Thyroid gland (tissue), 4 donors: ENCODE measurements around the gene ADAM12.

ENCODE experiments used
- POLR2A ChIP-seq, 2 donors: fragments of 450-650 bp; IDR thresholded peaks; one replicate each; pipeline ENCODE4 v1.6.1; 2017; ENCODE audit warnings: antibody characterized with exemption in 2 of 2, mild to moderate bottlenecking in 2 of 2, moderate library complexity in 1 of 2
- TF ChIP-seq, protein P1 (sequence below), 6 experiments: fragments of 200-600 bp in 3 of 6; fragments of 450-650 bp in 3 of 6; sonication (generic) in 3 of 6; IDR thresholded peaks; one replicate each; pipeline ENCODE4 v1.5.1; 2016 to 2019; ENCODE audit warnings: antibody characterized with exemption in 6 of 6, mild to moderate bottlenecking in 2 of 6, inconsistent platforms in 1 of 6, moderate library complexity in 1 of 6

DNA sequence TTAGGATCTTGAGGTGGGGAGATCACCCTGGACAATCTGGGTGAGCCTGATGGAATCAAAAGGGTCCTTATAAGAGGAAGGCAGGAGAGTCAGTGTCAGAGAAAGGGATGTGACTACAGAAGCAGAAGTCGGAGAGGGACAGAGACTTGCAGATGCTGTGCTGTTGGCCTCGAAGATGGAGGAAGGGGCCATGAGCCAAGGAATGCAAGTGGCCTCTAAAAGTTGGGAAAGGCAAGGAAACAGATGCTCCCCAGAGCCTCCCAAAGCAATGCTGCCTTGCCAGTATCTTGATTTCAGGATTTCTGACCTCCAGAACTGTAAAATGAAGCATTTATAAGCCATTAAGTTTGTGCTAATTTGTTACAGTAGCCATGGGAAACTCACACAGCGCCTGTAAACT, 326.8 kb downstream of the ADAM12 start:
- TF ChIP-seq, protein P1, sequence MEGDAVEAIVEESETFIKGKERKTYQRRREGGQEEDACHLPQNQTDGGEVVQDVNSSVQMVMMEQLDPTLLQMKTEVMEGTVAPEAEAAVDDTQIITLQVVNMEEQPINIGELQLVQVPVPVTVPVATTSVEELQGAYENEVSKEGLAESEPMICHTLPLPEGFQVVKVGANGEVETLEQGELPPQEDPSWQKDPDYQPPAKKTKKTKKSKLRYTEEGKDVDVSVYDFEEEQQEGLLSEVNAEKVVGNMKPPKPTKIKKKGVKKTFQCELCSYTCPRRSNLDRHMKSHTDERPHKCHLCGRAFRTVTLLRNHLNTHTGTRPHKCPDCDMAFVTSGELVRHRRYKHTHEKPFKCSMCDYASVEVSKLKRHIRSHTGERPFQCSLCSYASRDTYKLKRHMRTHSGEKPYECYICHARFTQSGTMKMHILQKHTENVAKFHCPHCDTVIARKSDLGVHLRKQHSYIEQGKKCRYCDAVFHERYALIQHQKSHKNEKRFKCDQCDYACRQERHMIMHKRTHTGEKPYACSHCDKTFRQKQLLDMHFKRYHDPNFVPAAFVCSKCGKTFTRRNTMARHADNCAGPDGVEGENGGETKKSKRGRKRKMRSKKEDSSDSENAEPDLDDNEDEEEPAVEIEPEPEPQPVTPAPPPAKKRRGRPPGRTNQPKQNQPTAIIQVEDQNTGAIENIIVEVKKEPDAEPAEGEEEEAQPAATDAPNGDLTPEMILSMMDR (IDR thresholded peaks at IDR 0.05): no peak
- TF ChIP-seq POLR2A (IDR thresholded peaks at IDR 0.05): no peak
